OCI-LY7 (cell line): Measurements from ENCODE around the gene PPP1R14B. TPM values are rescaled to one million over a fixed set of nuclear protein-coding genes. Genes with fewer than 3 reads are reported as not detected.

Experiments
- BruUV-seq: library from RNA; stranded (reverse); fragments of 400-500 nt; replicated peaks from 2 replicates; lab custom pipeline; 2021; lab: Mats Ljungman, UMichigan
- CTCF ChIA-PET: fragments of 300-600 bp; sonication (Branson Sonifier 250); formaldehyde crosslinking; loops from one replicate; lab custom pipeline; 2022; ENCODE audit warnings: antibody characterized with exemption; ENCODE audit not compliant: unreplicated experiment; lab: Charles Lee
- POLR2A ChIA-PET: fragments of 300-600 bp; sonication (Branson Sonifier 250); formaldehyde crosslinking; loops from one replicate; lab custom pipeline; 2022; ENCODE audit warnings: antibody characterized with exemption; lab: Charles Lee
- DNase-seq: peaks from one replicate; pipeline ENCODE4 v3.0.0-alpha.2; 2015; ENCODE audit warnings: low spot score
- H2AFZ ChIP-seq: fragments of 200-600 bp; sonication (generic), shearing (Covaris generic); 2 replicates; pipeline ENCODE4 v1.6.1; 2014; ENCODE audit warnings: mild to moderate bottlenecking, antibody characterized with exemption, low read length, moderate library complexity
- H3K27ac ChIP-seq: fragments of 200-600 bp; sonication (generic); 2 replicates; pipeline ENCODE4 v1.5.1; 2014; ENCODE audit warnings: mixed run types, low read depth, mild to moderate bottlenecking, moderate library complexity, low read length, inconsistent platforms; ENCODE audit not compliant: poor library complexity, severe bottlenecking
- H3K36me3 ChIP-seq: fragments of 200-600 bp; sonication (generic); 2 replicates; pipeline ENCODE4 v1.6.1; 2014; ENCODE audit warnings: mild to moderate bottlenecking, antibody characterized with exemption, low read length, moderate library complexity, mixed read lengths; ENCODE audit not compliant: insufficient read depth
- H3K4me1 ChIP-seq: fragments of 200-600 bp; sonication (generic); 2 replicates; pipeline ENCODE4 v1.5.1; 2014; ENCODE audit warnings: mild to moderate bottlenecking, low read length; ENCODE audit not compliant: insufficient read depth, poor library complexity, severe bottlenecking
- H3K4me2 ChIP-seq: fragments of 200-600 bp; sonication (generic); 2 replicates; pipeline ENCODE4 v1.6.1; 2014; ENCODE audit warnings: mild to moderate bottlenecking, low read length
- H3K4me3 ChIP-seq: fragments of 200-600 bp; sonication (generic); 2 replicates; pipeline ENCODE4 v1.5.1; 2014; ENCODE audit warnings: mild to moderate bottlenecking, low read depth, low read length; ENCODE audit not compliant: poor library complexity, severe bottlenecking
- H3K79me2 ChIP-seq: fragments of 200-600 bp; sonication (generic); 2 replicates; pipeline ENCODE4 v1.6.1; 2016; ENCODE audit warnings: low read depth, mild to moderate bottlenecking, low read length, moderate library complexity, mixed read lengths; ENCODE audit not compliant: insufficient read depth
- H3K9me2 ChIP-seq: fragments of 200-600 bp; sonication (generic); 2 replicates; pipeline ENCODE4 v1.6.1; 2016; ENCODE audit warnings: mild to moderate bottlenecking, low read length, mixed read lengths; ENCODE audit not compliant: insufficient read depth
- H3K9me3 ChIP-seq: fragments of 200-600 bp; sonication (generic); 2 replicates; pipeline ENCODE4 v1.6.1; 2014; ENCODE audit warnings: mild to moderate bottlenecking, mixed run types, low read length, mixed read lengths
- H4K20me1 ChIP-seq: fragments of 200-600 bp; sonication (generic); 2 replicates; pipeline ENCODE4 v1.6.1; 2014; ENCODE audit warnings: mild to moderate bottlenecking, antibody characterized with exemption, low read length, moderate library complexity, mixed read lengths; ENCODE audit not compliant: insufficient read depth
- CTCF ChIP-seq: fragments of 200-600 bp; sonication (generic); conservative IDR thresholded peaks from 2 replicates; pipeline ENCODE4 v1.5.1; 2014; ENCODE audit warnings: mild to moderate bottlenecking, antibody characterized with exemption, low read length, moderate library complexity, mixed read lengths
- EZH2phosphoT487 ChIP-seq: fragments of 200-600 bp; sonication (generic); IDR thresholded peaks from 2 replicates; pipeline ENCODE4 v1.6.1; 2018; ENCODE audit warnings: low read depth, borderline replicate concordance, mild to moderate bottlenecking, mixed run types, antibody characterized with exemption, low read length, moderate library complexity, mixed read lengths
- intact Hi-C: fragments of 100-400 bp; cut with micrococcal nuclease; formaldehyde crosslinking; loops from one replicate; pipeline ENCODE4 v1.10.0; 2022; ENCODE audit not compliant: unreplicated experiment
- total RNA-seq, 2 experiments: library from RNA; depleted of rRNA in 1 of 2; stranded (reverse); fragments of >200 nt in 1 of 2; shearing (Covaris generic) in 1 of 2; gene quantifications; 2 replicates each; pipeline ENCODE4 v1.2.3, GENCODE V29; 2014 to 2022

The PPP1R14B gene
- total RNA-seq, 2 experiments from 2014 or later: 198 to 223 TPM

GRCh38 chr11:64259533-64260067 is 12.9 kb upstream of the PPP1R14B start:
- no peaks in the 10 kb centered on the region for H4K20me1 ChIP-seq
- CTCF ChIA-PET: no interaction called here
- no TSS peak for BruUV-seq

GRCh38 chr11:64258946-64259532 is 12.3 kb upstream of the PPP1R14B start:
- POLR2A ChIA-PET: no interaction called here
- H2AFZ ChIP-seq: no peak overlapping the region
- H3K4me3 ChIP-seq: no peak overlapping the region
- intact Hi-C loops: no loop called here
- TF ChIP-seq CTCF (no peak), EZH2phosphoT487 (no peak)
- H3K4me2 ChIP-seq: no peak overlapping the region
- H3K36me3 ChIP-seq: no peaks in the 10 kb centered on the region
- no peaks in the 10 kb centered on the region for H4K20me1 ChIP-seq
- H3K4me1 ChIP-seq: no peaks in the 10 kb centered on the region
- no peaks in the 10 kb centered on the region for H3K9me3 ChIP-seq
- no peak overlapping the region for H3K27ac ChIP-seq
- H3K9me2 ChIP-seq: no peaks in the 10 kb centered on the region
- BruUV-seq: no TSS peak
- no peak for DNase-seq
- CTCF ChIA-PET: interaction anchor here (0.7 kb wide), 1 partner anchor 9 kb away, joined by 3 read pairs; no protein-coding TSS in a partner anchor
- no peaks in the 10 kb centered on the region for H3K79me2 ChIP-seq

More at GRCh38 chr11:64259533-64260067, 12.9 kb upstream of the PPP1R14B start:
- Histone ChIP-seq H3K4me2 (no peak overlapping the region), H3K27ac (no peak overlapping the region), H3K9me2 (no peaks in the 10 kb centered on the region), H2AFZ (no peak overlapping the region), H3K79me2 (no peaks in the 10 kb centered on the region), H3K4me1 (no peaks in the 10 kb centered on the region), H3K9me3 (no peaks in the 10 kb centered on the region), H3K4me3 (no peak overlapping the region), H3K36me3 (no peaks in the 10 kb centered on the region)
- POLR2A ChIA-PET: no interaction called here
- TF ChIP-seq CTCF (no peak), EZH2phosphoT487 (no peak)
- intact Hi-C loops: no loop called here
- no peak for DNase-seq

- H3K4me2 ChIP-seq: no peak overlapping the region
- ChIA-PET CTCF (interaction anchor here (0.7 kb wide), 1 partner anchor 9 kb away, joined by 3 read pairs; no protein-coding TSS in a partner anchor), POLR2A (no interaction called here)
- H3K27ac ChIP-seq: no peak overlapping the region
- no peaks in the 10 kb centered on the region for H3K9me2 ChIP-seq
- no peak for TF ChIP-seq CTCF
- TF ChIP-seq EZH2phosphoT487: no peak
- DNase-seq: no peak
- no peaks in the 10 kb centered on the region for H3K79me2 ChIP-seq
- no peaks in the 10 kb centered on the region for H3K4me1 ChIP-seq
- no peaks in the 10 kb centered on the region for H4K20me1 ChIP-seq
- no peak overlapping the region for H2AFZ ChIP-seq
- H3K4me3 ChIP-seq: no peak overlapping the region
- BruUV-seq: no TSS peak
- intact Hi-C loops: no loop called here
- H3K9me3 ChIP-seq: no peaks in the 10 kb centered on the region
- no peaks in the 10 kb centered on the region for H3K36me3 ChIP-seq
Measured at GRCh38 chr11:64258356-64258755, 11.6 kb upstream of the PPP1R14B start.
